NCI-H345 treated with DMSO at 0.1 percent for 48 hours (cell line): ENCODE results near the gene SPTBN1.

ENCODE experiments used
- DNase-seq: peaks from one replicate; lab custom pipeline; 2025; ENCODE audit not compliant: unreplicated experiment; lab: John Stamatoyannopoulos, UW

The SPTBN1 gene

GRCh38 chr2:54628418-54628817 is 172.3 kb downstream of the SPTBN1 start:
- no peak for DNase-seq

DNA sequence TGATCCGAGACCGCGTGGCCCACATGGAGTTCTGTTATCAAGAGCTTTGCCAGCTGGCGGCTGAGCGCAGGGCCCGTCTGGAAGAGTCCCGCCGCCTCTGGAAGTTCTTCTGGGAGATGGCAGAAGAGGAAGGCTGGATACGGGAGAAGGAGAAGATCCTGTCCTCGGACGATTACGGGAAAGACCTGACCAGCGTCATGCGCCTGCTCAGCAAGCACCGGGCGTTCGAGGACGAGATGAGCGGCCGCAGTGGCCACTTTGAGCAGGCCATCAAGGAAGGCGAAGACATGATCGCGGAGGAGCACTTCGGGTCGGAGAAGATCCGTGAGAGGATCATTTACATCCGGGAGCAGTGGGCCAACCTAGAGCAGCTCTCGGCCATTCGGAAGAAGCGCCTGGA is 172.8 kb downstream of the SPTBN1 start:
- no peak for DNase-seq

- no peak for DNase-seq
Measured at GRCh38 chr2:54629390-54629789, 173.3 kb downstream of the SPTBN1 start.

GRCh38 chr2:54629914-54630857 is 174.1 kb downstream of the SPTBN1 start:
- DNase-seq = no peak

DNA sequence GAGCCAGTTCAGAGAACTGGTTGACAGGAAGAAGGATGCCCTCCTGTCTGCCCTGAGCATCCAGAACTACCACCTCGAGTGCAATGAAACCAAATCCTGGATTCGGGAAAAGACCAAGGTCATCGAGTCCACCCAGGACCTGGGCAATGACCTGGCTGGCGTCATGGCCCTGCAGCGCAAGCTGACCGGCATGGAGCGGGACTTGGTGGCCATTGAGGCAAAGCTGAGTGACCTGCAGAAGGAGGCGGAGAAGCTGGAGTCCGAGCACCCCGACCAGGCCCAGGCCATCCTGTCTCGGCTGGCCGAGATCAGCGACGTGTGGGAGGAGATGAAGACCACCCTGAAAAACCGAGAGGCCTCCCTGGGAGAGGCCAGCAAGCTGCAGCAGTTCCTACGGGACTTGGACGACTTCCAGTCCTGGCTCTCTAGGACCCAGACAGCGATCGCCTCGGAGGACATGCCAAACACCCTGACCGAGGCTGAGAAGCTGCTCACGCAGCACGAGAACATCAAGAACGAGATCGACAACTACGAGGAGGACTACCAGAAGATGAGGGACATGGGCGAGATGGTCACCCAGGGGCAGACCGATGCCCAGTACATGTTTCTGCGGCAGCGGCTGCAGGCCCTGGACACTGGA is 174.9 kb downstream of the SPTBN1 start:
- DNase-seq = no peak

DNA sequence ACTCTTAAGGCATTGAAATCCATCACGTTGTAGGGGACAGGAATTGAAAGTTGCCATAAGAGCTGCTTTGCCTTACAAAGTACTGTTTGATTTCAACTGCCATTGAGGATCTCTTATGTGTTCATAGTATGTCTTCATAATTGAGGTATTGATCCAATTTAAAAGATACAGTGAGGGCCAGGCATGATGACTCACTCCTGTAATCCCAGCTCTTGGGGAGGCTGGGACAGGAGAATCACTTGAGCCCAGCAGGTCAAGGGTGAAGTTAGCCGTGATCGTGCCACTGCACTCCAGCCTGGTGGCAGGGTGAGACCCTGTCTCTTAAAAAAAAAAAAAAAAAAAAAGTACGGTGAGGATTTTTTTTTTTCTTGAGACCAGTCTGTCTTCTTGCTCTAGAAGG is 175.6 kb downstream of the SPTBN1 start:
- DNase-seq = no peak

DNA sequence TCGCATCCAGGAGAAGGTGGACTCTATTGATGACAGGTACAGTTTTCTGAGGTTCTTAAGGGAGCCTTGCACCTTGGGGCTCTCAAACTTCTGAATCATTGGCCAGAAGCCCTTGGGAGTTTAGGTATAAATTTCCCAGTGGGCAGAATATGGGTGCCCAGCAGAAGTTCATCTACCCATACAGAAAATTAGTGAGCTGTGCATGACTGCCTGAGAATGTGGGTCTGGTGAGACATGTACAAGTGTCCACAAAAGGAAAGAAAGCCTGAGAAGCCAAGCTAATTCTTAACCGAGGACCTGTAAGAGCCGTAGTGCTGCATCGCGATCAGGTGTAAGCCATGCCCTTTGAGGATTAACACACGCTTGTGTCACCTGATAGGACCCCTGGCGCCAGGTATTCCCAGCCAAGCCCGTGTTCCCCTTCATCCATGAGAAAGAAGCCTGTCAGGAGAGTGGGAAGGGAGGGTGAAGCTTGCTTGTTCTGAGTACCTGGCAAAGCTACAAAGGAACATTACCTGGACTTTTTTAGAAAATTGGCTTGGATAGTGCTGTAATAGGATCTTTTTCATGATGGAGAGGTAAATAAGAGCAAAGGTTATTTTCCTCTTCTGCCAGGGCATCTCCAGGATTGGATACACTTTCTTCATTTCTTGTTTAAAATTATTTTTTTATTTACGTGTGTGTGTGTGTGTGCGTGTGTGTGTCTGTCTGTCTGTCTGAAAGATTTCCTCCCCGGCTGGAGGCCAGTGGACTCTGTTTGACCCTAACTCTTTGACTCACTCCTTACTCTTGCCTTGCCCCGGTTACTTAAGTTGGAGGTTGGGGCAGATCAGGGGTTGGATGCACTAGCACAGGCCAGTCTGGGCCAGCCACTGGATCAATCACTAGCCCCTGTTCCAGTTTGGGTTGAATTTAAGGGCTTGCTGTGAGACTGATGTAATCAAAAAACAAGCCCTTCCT is 176.9 kb downstream of the SPTBN1 start:
- DNase-seq = no peak

GRCh38 chr2:54634021-54634420 is 177.9 kb downstream of the SPTBN1 start:
- no peak for DNase-seq

- no peak for DNase-seq
Measured at GRCh38 chr2:54634564-54635511, 178.7 kb downstream of the SPTBN1 start.

DNA sequence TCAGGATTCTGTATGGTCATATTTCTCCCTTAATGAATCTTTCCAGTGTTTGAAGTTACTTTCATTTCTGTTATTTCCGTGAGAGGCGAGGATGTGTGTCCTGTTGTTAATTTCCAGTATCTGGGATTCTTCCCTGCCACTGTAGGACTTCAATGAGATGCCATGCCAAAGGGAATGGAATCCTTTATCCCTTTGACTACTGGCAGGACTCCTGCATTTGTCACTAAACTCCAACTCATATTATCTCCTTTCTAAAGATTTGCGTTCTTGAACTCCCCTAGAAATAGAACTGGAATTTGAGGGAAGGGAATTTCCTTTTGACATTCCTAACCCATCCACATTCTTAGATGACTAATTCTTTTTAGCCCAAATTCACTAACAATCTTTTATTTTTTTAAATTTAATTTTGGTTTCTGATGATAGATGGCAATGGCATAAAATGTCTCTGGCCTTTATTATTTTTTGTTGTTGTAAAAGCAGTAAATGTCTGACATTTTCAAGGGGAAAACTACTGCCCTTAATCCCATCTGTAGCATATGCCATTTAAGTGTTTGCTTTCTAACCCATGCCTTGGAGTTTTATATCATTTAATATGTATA is 179.5 kb downstream of the SPTBN1 start:
- DNase-seq = no peak

DNA sequence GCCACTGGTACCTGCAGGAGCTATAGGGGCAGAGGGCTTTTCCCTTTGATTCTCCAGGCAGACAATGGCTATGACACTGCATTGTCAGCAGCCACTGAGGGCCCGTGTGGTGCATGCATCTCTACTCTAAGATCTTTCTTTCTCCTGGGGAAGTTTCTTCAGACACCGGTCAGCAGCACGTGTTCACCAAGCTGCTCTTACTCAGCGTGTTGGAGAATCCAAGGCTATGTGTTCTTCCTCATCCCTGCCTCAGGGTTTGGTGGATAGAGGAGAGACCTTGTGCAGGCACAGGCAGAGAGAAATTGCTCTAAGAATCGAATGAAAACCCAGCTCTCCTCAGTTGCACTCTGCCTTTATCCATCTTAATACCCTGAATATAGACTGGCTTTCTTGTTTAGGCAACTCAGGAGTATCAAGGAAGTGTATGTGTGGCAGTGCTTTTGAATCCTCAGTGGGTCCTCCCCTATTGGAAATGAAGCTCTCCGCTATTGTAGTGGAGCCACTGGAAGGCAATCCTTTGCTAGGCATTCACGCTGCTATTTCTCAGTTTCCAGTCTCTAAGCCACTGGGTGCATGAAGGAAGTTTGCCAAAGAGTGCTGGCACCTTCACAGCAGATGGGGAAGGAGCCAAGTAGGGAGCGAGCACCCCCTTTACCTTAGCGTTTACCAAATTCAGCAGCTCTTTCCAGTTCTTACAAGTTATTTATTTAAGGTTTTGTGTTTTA is 180.4 kb downstream of the SPTBN1 start:
- no peak for DNase-seq

GRCh38 chr2:54638103-54638502 is 182.0 kb downstream of the SPTBN1 start:
- no peak for DNase-seq

DNA sequence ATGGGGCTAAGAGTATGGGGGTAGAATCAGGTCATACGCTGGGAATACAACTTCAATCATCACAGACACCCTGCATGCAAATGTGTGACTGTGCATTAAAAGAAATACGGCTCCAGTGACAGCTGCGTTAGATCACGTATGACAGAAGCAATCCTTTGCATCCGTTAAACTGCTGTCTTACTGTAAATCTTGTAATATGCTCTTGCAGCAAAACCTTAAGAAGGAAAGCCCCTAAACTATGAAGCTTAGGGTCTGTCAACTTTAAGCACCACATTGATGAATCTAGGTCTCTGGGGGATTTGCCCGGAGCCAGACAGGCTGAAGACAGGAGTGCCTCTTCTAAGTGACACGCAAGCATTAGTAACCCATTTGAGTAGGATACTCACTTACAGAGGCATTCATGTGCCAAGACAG is 182.7 kb downstream of the SPTBN1 start:
- no peak for DNase-seq

DNA sequence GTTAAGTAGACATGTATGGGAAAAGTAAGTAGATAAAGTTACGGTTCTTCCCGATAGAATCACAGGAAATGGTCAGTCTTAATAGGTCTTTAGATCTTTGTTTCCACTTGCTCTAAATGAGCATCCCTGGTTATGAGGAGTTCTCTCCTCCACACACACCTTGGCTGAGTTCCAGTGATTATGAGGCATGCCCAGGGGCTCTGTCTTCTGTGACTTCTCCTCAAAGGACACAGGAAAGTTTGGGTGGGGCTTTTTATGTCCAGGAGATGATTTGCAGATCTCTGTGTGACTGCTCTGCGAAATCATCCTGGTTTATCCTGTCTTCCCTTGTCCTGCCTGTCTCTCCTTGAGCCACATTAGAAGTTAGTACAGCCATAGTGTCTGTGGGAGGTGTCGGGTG is 183.5 kb downstream of the SPTBN1 start:
- no peak for DNase-seq

DNA sequence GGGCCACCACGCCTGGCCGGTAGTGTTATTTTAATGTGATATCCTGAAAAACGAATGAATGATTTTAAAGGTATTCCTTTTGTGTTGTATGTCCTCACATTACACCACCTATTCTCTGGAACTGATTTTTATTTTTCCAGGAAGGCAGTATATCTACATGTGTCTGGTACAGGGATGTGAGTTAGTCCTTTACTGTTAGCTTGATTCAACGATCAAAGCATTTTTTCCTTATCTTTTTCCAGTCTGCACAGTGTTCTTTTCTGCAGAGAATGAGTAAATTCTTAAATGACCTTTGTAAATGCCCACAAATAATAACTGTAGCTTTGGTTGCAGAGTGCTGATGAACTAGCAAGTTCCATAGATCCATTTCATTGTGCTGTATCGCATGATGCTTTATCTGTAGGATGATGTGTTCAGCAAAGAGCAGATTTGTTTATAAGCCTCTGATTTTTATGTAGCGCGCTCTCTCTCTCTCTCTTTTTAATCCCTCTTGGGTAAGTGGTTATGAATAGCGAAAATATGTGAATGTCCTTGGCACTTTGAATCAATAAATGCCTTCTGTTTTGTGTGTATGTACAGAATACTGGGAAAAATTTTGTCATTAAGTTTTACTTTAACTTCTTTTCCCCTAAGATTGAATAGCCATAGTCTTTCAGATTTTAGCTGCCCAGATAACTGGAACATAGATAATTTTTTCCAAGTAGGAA is 184.9 kb downstream of the SPTBN1 start:
- DNase-seq = no peak

GRCh38 chr2:54641988-54642387 is 185.9 kb downstream of the SPTBN1 start:
- no peak for DNase-seq

DNA sequence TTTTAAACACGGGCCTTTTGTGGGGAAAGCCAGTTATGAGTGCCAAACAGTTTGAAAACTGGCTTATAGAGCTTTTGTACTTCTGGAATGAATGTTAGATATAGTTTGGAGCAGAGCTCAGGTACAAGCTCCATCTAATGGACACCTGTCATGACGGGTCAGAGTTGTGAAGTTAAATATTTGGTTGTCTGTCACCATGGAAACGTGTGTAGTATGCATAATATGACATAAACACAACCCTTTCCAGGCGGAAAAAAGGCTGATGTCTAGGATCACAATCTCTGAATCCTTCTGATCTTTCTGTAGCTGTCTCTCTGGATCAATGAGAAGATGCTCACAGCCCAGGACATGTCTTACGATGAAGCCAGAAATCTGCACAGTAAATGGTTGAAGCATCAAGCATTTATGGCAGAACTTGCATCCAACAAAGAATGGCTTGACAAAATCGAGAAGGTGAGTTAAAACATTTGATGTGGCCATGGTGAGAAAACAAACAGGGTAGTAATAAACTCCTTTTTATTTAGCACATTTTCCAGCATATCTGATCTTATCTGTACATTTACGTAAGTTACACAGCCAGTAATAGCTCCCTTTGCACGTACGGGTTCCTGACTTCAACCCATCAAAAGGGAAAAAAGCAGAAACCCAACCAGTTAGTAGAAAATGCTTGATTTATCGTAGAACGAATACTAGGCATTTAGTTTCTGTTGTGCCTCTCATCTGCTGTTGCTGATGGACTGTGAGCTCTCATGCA is 186.7 kb downstream of the SPTBN1 start:
- no peak for DNase-seq

DNA sequence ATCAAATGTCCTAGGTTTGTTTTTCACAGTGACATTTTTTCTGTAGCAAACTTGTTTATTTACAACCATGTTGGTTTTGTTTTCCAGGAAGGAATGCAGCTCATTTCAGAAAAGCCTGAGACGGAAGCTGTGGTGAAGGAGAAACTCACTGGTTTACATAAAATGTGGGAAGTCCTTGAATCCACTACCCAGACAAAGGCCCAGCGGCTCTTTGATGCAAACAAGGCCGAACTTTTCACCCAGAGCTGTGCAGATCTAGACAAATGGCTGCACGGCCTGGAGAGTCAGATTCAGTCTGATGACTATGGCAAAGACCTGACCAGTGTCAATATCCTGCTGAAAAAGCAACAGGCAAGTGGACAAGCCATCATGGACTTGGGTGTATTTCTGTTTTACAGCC is 188.1 kb downstream of the SPTBN1 start:
- no peak for DNase-seq
